ENCODE measurements around the gene SULT1A2.

- TF ChIP-seq CTCF (conservative IDR thresholded peaks at IDR 0.05 in 1 of 2, IDR thresholded peaks at IDR 0.05 in 1 of 2; ENCODE audit: low read depth in 1 of 2, low read length in 2 of 2) (no peak), EZH2 (IDR thresholded peaks at IDR 0.05; ENCODE audit: low read length, missing control alignments) (no peak)
Observed at GRCh38 chr16:28602529-28602928, 5.7 kb upstream of the SULT1A2 start.

Measured in fibroblast of lung (primary cell).